Ovary (tissue), 3 donors: ENCODE measurements around the gene NHP2.

Experiments
- EP300 ChIP-seq: sonication (generic); formaldehyde crosslinking; IDR thresholded peaks from one replicate; pipeline ENCODE4 v1.6.1; 2017; ENCODE audit warnings: antibody characterized with exemption
- POLR2A ChIP-seq: fragments of 450-650 bp; IDR thresholded peaks from one replicate; pipeline ENCODE4 v1.6.1; 2017; ENCODE audit warnings: antibody characterized with exemption, mild to moderate bottlenecking, moderate library complexity
- TF ChIP-seq, protein P1 (sequence below), 3 donors: fragments of 450-650 bp in 2 of 3; fragments of 200-600 bp in 1 of 3; IDR thresholded peaks; one replicate each; pipeline versions ENCODE4 v1.5.1 to v1.8.0; 2016 to 2022; ENCODE audit warnings: antibody characterized with exemption in 3 of 3, mild to moderate bottlenecking in 1 of 3
- donor health status: DM: no; HTN: no; CAD: no.

DNA sequence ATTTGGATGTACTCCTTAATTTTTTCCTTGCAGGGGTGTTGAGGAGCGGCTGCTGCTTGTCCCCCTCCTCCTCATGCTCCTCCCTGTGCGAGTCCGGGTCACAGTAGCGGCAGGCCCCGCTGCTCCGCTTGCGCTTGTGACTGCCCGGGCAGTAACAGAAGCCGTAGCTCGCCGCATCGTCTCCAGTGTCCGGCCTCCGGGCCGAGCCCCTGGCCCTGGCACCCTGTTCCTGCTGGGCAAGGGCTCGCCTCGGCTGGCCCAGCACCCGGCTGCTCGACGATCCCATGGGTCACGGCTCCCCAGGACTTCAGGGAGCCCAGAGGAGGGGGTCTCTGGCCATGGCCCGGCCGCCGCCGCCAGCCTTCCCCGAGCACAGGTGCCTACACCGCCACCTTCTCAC, 33.3 kb upstream of the NHP2 start, which contains the start of gene GMCL2:
- TF ChIP-seq, protein P1, sequence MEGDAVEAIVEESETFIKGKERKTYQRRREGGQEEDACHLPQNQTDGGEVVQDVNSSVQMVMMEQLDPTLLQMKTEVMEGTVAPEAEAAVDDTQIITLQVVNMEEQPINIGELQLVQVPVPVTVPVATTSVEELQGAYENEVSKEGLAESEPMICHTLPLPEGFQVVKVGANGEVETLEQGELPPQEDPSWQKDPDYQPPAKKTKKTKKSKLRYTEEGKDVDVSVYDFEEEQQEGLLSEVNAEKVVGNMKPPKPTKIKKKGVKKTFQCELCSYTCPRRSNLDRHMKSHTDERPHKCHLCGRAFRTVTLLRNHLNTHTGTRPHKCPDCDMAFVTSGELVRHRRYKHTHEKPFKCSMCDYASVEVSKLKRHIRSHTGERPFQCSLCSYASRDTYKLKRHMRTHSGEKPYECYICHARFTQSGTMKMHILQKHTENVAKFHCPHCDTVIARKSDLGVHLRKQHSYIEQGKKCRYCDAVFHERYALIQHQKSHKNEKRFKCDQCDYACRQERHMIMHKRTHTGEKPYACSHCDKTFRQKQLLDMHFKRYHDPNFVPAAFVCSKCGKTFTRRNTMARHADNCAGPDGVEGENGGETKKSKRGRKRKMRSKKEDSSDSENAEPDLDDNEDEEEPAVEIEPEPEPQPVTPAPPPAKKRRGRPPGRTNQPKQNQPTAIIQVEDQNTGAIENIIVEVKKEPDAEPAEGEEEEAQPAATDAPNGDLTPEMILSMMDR (IDR thresholded peaks at IDR 0.05), result no peak
- TF ChIP-seq POLR2A, result no peak
- no peak for TF ChIP-seq EP300
